ENCODE measurements around the gene ZHX3. TPM values are rescaled to one million over a fixed set of nuclear protein-coding genes. Genes with fewer than 3 reads are reported as not detected.

Gene ZHX3
- total and polyA plus RNA-seq, 2 of the 4 experiments (the other 2 are of a cell fraction): 25.0 to 28.0 TPM

DNA sequence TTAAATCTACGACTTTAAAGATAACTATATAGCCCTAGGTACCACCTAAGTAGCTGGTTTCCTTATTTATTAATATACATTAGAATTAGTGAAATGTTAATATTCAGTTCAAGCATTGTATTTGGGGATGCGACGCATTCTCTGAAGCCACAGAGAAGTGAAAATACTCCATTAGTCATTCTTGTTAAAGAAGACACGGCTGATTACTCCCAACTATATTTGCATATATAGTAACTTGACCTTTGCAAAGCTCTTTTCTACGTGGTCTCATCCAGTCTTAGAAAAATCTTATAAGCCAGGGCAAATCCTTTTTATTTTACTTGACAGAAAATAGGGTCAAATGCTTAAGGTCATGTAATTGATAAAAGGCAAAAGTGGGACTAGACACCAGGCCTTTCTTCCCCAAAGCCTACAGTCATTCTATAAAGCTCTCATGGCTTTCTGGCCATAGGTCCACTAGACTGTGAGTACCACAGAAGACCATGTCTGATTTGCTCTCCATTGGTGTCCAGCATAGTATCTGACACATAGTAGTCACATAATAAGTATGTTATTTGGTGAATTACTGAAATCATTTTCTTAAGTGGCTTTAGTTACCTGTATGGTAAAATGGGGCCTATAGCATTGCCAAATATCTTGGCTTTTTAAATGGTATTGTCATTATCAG lies 11.3 kb downstream of the ZHX3 start:
- H3K4me2 ChIP-seq (ENCODE audit: low read depth, low read length): no peak overlapping the region
- no peak overlapping the region for H3K14ac ChIP-seq (replicated peaks; ENCODE audit: low read depth, low read length)
- H3K9ac ChIP-seq (ENCODE audit: low read depth, low read length): no peak overlapping the region
- ATAC-seq (ENCODE audit: low read depth): no peak
- H3K4me1 ChIP-seq (ENCODE audit: control insufficient read depth, insufficient read depth, low read length): peaks cover 17% of the 10 kb centered on the region
- no peak overlapping the region for H3K4me3 ChIP-seq (ENCODE audit: insufficient read depth, low read depth, low read length)
- no peak overlapping the region for H4K91ac ChIP-seq (ENCODE audit: insufficient read depth, low read depth, low read length)
- no peak overlapping the region for H2AK9ac ChIP-seq (replicated peaks; ENCODE audit: low read depth, low read length, poor library complexity)
- ChIA-PET POLR2A (ENCODE audit: unreplicated experiment) (no interaction called here), CTCF (no interaction called here)
- no peak overlapping the region for H3K18ac ChIP-seq (ENCODE audit: low read depth, low read length)
- H3K9me3 ChIP-seq (ENCODE audit: control insufficient read depth, insufficient read depth, low read length): no peaks in the 10 kb centered on the region
- TF ChIP-seq, protein P1, sequence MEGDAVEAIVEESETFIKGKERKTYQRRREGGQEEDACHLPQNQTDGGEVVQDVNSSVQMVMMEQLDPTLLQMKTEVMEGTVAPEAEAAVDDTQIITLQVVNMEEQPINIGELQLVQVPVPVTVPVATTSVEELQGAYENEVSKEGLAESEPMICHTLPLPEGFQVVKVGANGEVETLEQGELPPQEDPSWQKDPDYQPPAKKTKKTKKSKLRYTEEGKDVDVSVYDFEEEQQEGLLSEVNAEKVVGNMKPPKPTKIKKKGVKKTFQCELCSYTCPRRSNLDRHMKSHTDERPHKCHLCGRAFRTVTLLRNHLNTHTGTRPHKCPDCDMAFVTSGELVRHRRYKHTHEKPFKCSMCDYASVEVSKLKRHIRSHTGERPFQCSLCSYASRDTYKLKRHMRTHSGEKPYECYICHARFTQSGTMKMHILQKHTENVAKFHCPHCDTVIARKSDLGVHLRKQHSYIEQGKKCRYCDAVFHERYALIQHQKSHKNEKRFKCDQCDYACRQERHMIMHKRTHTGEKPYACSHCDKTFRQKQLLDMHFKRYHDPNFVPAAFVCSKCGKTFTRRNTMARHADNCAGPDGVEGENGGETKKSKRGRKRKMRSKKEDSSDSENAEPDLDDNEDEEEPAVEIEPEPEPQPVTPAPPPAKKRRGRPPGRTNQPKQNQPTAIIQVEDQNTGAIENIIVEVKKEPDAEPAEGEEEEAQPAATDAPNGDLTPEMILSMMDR (conservative IDR thresholded peaks at IDR 0.05; ENCODE audit: low read depth, low read length): no peak
- TF ChIP-seq FOS (IDR thresholded peaks at IDR 0.05; ENCODE audit: low read depth, low read length) (no peak), RAD21 (IDR thresholded peaks at IDR 0.05; ENCODE audit: low read length) (no peak), MXI1 (IDR thresholded peaks at IDR 0.05; ENCODE audit: borderline replicate concordance, low read depth, low read length) (no peak), RFX5 (IDR thresholded peaks at IDR 0.05; ENCODE audit: low read depth, low read length) (no peak), MAFK (IDR thresholded peaks at IDR 0.05; ENCODE audit: low read depth, low read length) (no peak), MAZ (IDR thresholded peaks at IDR 0.05; ENCODE audit: borderline replicate concordance, low read depth, low read length) (no peak), NFE2L2 (IDR thresholded peaks at IDR 0.05; ENCODE audit: low read depth, low read length) (no peak), BHLHE40 (IDR thresholded peaks at IDR 0.05; ENCODE audit: low read depth, low read length) (no peak), CEBPB (IDR thresholded peaks at IDR 0.05; ENCODE audit: low read depth, low read length) (no peak)
- dilution Hi-C loops (cut with HindIII; ENCODE audit: low sequenced_read_pairs, unreplicated experiment): no loop called here
- H3K27me3 ChIP-seq (ENCODE audit: control insufficient read depth, insufficient read depth, low read length): no peaks in the 10 kb centered on the region
- H2BK20ac ChIP-seq (ENCODE audit: low read depth, low read length): no peak overlapping the region
- H3K79me1 ChIP-seq (ENCODE audit: low read depth in 1 of 2, low read length in 2 of 2): peaks cover 56 to 80% of the 10 kb centered on the region in 2 experiments
- DNase-seq: no peak
- no CpG with 5 or more reads among the region's 5 CpGs for WGBS, 2 experiments (ENCODE audit: extremely low coverage in 2 of 2, insufficient read length in 1 of 2)
- H2AFZ ChIP-seq (replicated peaks; ENCODE audit: low read length, poor library complexity): no peak overlapping the region
- no peaks in the 10 kb centered on the region for H3K36me3 ChIP-seq (ENCODE audit: control insufficient read depth, insufficient read depth, low read length)
- no peak overlapping the region for H3K27ac ChIP-seq (ENCODE audit: insufficient read depth, low read length)
- intact Hi-C loops (cut with micrococcal nuclease): no loop called here
- H4K8ac ChIP-seq (ENCODE audit: low read depth in 2 of 2, low read length in 2 of 2): no peak overlapping the region
- in situ Hi-C loops (cut with MboI; ENCODE audit: low sequenced_read_pairs): no loop called here
- H4K20me1 ChIP-seq (ENCODE audit: insufficient read depth, low read length): peaks cover 52% of the 10 kb centered on the region
- no peak overlapping the region for H2BK15ac ChIP-seq (ENCODE audit: low read depth, low read length)
- H2BK5ac ChIP-seq (ENCODE audit: low read depth, low read length, poor library complexity, severe bottlenecking): no peak overlapping the region
- peaks cover 28% of the 10 kb centered on the region for H3K9me1 ChIP-seq (ENCODE audit: insufficient read depth, low read length)
- no peak overlapping the region for H2AK5ac ChIP-seq (ENCODE audit: low read depth, low read length)
- H2BK120ac ChIP-seq (ENCODE audit: low read depth, low read length): no peak overlapping the region
- no peak overlapping the region for H3K23ac ChIP-seq (ENCODE audit: low read depth, low read length)
- H3K56ac ChIP-seq (ENCODE audit: extremely low read depth, insufficient read depth, low read length): no peak overlapping the region
- H4K5ac ChIP-seq (ENCODE audit: low read depth, low read length): no peak overlapping the region
- no TSS peak for BruUV-seq (replicated peaks)
- H3K4ac ChIP-seq (ENCODE audit: low read depth, low read length): no peak overlapping the region
